Type B pancreatic cell (in vitro differentiated cells): ENCODE measurements around the gene ATP6AP1. TPM values are rescaled to one million over a fixed set of nuclear protein-coding genes. Genes with fewer than 3 reads are reported as not detected.

Source experiments
- DNase-seq: peaks from one replicate; pipeline ENCODE4 v3.0.0; 2021; ENCODE audit warnings: mixed read lengths; ENCODE audit not compliant: unreplicated experiment; ENCODE audit errors: extremely low spot score
- H3K27ac Mint-ChIP-seq: 2 replicates; pipeline ENCODE4 v1.8.0; 2021; ENCODE audit warnings: mild to moderate bottlenecking, mixed read lengths
- H3K27me3 Mint-ChIP-seq: 2 replicates; pipeline ENCODE4 v1.8.0; 2021; ENCODE audit warnings: mixed read lengths
- H3K36me3 Mint-ChIP-seq: 2 replicates; pipeline ENCODE4 v1.8.0; 2021; ENCODE audit warnings: mixed read lengths
- H3K4me1 Mint-ChIP-seq: one replicate; pipeline ENCODE4 v1.8.0; 2021; ENCODE audit warnings: mixed read lengths; ENCODE audit not compliant: unreplicated experiment
- H3K4me3 Mint-ChIP-seq: 2 replicates; pipeline ENCODE4 v1.8.0; 2021; ENCODE audit warnings: mild to moderate bottlenecking, mixed read lengths
- H3K9me3 Mint-ChIP-seq: 2 replicates; pipeline ENCODE4 v1.8.0; 2021; ENCODE audit warnings: mixed read lengths
- total RNA-seq: library from RNA; stranded (reverse); gene quantifications from 2 replicates; pipeline ENCODE4 v1.2.1, GENCODE V29; 2021; ENCODE audit warnings: low replicate concordance
- TF ChIP-seq, protein P1 (sequence below): fragments of 200-600 bp; sonication (generic); conservative IDR thresholded peaks from 2 replicates; pipeline ENCODE4 v1.5.0; 2021; ENCODE audit warnings: antibody characterized with exemption, mild to moderate bottlenecking

The ATP6AP1 gene
- total RNA-seq, 1 donor from 2014 or later, result 105 TPM

DNA sequence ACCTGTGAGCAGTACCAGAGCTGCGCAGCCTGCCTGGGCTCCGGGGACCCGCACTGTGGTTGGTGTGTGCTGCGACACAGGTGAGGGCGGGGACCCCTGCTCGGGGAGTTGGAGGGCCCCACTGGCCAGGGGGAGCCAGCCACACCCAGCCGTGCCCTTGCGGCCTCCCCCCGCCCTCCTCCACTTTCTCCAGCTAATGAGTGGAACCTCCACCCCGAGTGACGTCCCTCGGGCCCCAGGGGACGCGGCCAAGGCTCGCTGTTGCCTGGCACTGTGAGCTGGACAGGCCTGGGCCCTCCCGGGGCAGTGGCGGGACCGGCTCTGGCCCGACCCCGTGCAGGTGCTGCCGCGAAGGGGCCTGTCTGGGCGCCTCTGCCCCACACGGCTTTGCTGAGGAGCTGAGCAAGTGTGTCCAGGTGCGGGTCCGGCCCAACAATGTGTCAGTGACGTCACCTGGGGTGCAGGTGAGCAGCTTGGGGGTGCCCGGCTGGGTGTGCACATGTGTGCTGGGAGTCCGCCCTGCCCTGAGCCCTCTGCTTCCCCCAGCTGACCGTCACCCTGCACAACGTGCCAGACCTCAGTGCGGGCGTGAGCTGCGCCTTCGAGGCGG, 35.2 kb downstream of the ATP6AP1 start:
- no peaks in the 10 kb centered on the region for H3K36me3 Mint-ChIP-seq

DNA sequence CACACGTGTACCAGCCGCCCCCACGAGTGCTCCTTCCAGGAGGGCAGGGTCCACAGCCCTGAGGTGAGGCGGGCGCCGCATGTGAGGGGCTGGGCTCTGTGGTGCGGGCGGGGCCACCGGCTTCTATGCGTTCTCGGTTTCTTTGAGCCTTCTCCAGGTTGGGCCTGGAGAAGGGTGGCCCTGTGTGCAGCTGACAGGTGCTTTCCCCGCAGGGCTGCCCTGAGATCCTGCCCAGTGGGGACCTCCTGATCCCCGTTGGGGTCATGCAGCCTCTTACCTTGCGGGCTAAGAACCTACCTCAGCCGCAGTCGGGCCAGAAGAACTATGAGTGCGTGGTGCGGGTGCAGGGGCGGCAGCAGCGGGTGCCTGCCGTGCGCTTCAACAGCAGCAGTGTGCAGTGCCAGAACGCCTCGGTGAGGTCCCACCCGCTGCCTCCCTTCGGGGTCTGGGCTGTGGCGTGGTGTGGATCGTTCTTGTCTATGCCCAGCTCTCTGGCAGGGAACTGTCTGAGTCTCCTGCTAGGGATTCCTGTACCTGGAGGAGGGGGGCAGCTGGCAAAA, 36.4 kb downstream of the ATP6AP1 start:
- no peaks in the 10 kb centered on the region for H3K4me1 Mint-ChIP-seq
- H3K4me3 Mint-ChIP-seq, result no peak overlapping the region
- no peaks in the 10 kb centered on the region for H3K27me3 Mint-ChIP-seq
- TF ChIP-seq, protein P1, sequence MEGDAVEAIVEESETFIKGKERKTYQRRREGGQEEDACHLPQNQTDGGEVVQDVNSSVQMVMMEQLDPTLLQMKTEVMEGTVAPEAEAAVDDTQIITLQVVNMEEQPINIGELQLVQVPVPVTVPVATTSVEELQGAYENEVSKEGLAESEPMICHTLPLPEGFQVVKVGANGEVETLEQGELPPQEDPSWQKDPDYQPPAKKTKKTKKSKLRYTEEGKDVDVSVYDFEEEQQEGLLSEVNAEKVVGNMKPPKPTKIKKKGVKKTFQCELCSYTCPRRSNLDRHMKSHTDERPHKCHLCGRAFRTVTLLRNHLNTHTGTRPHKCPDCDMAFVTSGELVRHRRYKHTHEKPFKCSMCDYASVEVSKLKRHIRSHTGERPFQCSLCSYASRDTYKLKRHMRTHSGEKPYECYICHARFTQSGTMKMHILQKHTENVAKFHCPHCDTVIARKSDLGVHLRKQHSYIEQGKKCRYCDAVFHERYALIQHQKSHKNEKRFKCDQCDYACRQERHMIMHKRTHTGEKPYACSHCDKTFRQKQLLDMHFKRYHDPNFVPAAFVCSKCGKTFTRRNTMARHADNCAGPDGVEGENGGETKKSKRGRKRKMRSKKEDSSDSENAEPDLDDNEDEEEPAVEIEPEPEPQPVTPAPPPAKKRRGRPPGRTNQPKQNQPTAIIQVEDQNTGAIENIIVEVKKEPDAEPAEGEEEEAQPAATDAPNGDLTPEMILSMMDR, result no peak
- H3K36me3 Mint-ChIP-seq, result no peaks in the 10 kb centered on the region
- no peaks in the 10 kb centered on the region for H3K9me3 Mint-ChIP-seq
- DNase-seq, result no peak
- no peak overlapping the region for H3K27ac Mint-ChIP-seq

More for the DNA sequence above, 35.2 kb downstream of the ATP6AP1 start:
- no peaks in the 10 kb centered on the region for H3K27me3 Mint-ChIP-seq
- no peaks in the 10 kb centered on the region for H3K4me1 Mint-ChIP-seq
- TF ChIP-seq, protein P1, result no peak
- no peak for DNase-seq
- H3K4me3 Mint-ChIP-seq, result no peak overlapping the region
- no peaks in the 10 kb centered on the region for H3K9me3 Mint-ChIP-seq
- H3K27ac Mint-ChIP-seq, result no peak overlapping the region

DNA sequence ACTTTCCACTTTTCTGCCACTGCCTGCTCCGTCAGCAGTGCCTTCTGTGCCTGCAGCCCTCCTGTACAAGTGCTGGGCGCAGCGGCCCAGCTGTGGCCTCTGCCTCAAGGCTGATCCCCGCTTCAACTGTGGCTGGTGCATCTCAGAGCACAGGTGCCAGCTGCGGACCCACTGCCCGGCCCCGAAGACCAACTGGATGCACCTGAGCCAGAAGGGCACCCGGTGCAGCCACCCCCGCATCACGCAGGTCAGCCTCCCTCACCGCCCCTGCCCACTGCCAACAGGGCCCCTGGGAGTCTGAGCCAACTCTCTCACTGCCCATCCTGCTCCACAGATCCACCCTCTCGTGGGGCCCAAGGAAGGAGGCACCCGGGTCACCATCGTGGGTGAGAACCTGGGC, 37.1 kb downstream of the ATP6AP1 start:
- H3K36me3 Mint-ChIP-seq, result no peaks in the 10 kb centered on the region
- TF ChIP-seq, protein P1, result no peak
- no peaks in the 10 kb centered on the region for H3K27me3 Mint-ChIP-seq
- no peaks in the 10 kb centered on the region for H3K4me1 Mint-ChIP-seq
- DNase-seq, result no peak
- H3K4me3 Mint-ChIP-seq, result no peak overlapping the region
- H3K9me3 Mint-ChIP-seq, result no peaks in the 10 kb centered on the region
- no peak overlapping the region for H3K27ac Mint-ChIP-seq

DNA sequence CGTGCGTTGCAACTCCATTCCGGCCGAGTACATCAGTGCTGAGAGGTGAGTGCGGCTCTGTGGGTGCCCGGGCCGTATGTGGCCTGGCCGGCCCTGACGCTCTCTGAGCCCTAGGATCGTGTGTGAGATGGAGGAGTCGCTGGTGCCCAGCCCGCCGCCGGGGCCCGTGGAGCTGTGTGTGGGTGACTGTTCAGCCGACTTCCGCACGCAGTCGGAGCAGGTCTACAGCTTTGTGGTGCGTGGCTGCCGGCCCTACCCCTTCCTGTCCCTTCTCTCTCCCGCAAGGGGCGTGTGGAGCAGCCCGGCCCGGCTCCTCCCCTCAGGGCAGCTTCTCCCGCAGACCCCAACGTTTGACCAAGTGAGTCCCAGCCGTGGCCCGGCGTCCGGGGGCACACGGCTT, 37.6 kb downstream of the ATP6AP1 start:
- no peaks in the 10 kb centered on the region for H3K36me3 Mint-ChIP-seq
- H3K4me1 Mint-ChIP-seq, result no peaks in the 10 kb centered on the region
- no peaks in the 10 kb centered on the region for H3K9me3 Mint-ChIP-seq
- H3K4me3 Mint-ChIP-seq, result no peak overlapping the region
- DNase-seq, result no peak
- no peak overlapping the region for H3K27ac Mint-ChIP-seq
- H3K27me3 Mint-ChIP-seq, result no peaks in the 10 kb centered on the region
- TF ChIP-seq, protein P1, result no peak

DNA sequence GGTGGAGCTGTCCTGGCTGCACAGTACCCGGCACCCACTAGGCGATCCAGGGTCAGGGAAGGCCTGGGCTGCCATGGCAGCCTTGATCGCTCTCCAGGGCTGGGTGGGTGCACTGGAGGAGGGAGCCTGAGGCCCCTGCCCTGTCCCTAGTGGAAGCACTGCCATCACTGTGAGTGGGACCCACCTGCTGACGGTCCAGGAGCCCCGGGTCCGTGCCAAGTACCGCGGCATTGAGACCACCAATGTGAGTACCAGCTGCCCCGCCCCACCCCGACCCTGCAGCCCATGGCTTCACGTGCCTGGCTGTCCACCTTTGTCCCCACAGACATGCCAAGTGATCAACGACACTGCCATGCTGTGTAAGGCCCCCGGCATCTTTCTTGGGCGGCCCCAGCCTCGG, 38.4 kb downstream of the ATP6AP1 start:
- no peaks in the 10 kb centered on the region for H3K9me3 Mint-ChIP-seq
- no peak overlapping the region for H3K4me3 Mint-ChIP-seq
- no peaks in the 10 kb centered on the region for H3K4me1 Mint-ChIP-seq
- H3K36me3 Mint-ChIP-seq, result no peaks in the 10 kb centered on the region
- TF ChIP-seq, protein P1, result no peak
- H3K27me3 Mint-ChIP-seq, result no peaks in the 10 kb centered on the region
- DNase-seq, result no peak
- H3K27ac Mint-ChIP-seq, result no peak overlapping the region
